Measurements from ENCODE around the gene LCA5L. TPM values are rescaled to one million over a fixed set of nuclear protein-coding genes. Genes with fewer than 3 reads are reported as not detected.

The LCA5L gene
- total RNA-seq, 1 donor from 2014 or later, result not detected

DNA sequence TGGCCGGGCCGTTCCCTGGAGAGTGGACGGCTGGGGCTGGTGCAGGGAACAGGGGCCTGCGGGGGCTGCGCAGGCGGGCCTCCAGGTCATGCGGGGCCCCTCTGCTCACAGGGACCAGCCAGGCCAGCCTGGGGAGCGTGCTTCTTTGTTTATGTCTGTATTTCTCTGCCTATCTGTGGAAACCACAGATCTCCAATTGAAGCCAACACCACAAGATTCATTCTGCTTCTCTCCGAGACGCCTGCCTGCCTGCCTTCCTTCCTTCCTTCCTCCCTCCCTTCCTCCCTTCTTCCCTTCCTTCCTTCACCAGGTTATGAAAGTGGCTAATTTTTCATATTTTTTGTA, 56.8 kb downstream of the LCA5L start:
- Mint-ChIP-seq H3K9me3 (ENCODE audit: unreplicated experiment) (peaks cover 4% of the 10 kb centered on the region), H3K27ac (ENCODE audit: unreplicated experiment) (no peak overlapping the region), H3K36me3 (ENCODE audit: unreplicated experiment) (no peaks in the 10 kb centered on the region), H3K4me1 (ENCODE audit: low read depth, unreplicated experiment) (peaks cover 7% of the 10 kb centered on the region), H3K4me3 (ENCODE audit: unreplicated experiment) (peak overlapping the region; percentile 76), H3K27me3 (ENCODE audit: unreplicated experiment) (peaks cover 3% of the 10 kb centered on the region)
- TF ChIP-seq, protein P1, sequence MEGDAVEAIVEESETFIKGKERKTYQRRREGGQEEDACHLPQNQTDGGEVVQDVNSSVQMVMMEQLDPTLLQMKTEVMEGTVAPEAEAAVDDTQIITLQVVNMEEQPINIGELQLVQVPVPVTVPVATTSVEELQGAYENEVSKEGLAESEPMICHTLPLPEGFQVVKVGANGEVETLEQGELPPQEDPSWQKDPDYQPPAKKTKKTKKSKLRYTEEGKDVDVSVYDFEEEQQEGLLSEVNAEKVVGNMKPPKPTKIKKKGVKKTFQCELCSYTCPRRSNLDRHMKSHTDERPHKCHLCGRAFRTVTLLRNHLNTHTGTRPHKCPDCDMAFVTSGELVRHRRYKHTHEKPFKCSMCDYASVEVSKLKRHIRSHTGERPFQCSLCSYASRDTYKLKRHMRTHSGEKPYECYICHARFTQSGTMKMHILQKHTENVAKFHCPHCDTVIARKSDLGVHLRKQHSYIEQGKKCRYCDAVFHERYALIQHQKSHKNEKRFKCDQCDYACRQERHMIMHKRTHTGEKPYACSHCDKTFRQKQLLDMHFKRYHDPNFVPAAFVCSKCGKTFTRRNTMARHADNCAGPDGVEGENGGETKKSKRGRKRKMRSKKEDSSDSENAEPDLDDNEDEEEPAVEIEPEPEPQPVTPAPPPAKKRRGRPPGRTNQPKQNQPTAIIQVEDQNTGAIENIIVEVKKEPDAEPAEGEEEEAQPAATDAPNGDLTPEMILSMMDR (IDR thresholded peaks at IDR 0.05; ENCODE audit: partially characterized antibody, unreplicated experiment), result no peak
- no peak for DNase-seq

DNA sequence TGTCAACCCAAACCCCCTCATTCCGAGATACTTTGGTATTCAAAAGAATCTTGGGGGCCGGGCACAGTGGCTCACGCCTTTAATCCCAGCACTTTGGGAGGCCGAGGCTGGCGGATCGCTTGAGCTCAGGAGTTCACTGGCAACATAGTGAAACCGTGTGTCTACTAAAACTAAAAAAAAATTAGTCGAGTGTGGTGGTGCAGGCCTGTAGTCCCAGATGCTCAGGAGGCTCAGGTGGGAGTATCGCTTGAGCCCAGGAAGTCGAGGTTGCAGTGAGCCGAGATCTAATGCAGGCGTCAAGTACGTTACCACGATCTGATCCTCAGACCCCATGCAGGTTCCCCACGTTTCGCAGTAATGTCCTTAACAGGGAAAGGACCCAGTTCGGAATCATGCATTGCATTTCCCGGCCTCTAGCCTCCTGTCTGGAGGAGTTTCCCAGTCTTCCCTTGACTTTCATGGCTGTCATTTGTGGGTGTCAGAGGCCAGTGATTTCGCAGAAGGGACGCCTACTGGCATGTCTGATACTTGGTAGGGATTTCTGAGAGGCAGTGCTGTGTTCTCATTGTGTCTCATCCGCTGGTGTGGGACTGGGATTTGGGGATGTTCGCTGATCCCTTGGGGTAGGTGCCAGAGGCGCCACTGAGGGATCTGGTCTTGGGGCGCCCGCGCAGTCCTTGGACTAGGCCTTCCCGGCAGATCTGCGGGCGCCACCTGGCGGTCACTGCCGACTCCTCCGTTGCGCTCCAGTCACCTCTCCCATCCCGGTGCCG, 57.4 kb downstream of the LCA5L start:
- Mint-ChIP-seq H3K27me3 (ENCODE audit: unreplicated experiment) (peaks cover 3% of the 10 kb centered on the region), H3K4me1 (ENCODE audit: low read depth, unreplicated experiment) (peaks cover 7% of the 10 kb centered on the region), H3K27ac (ENCODE audit: unreplicated experiment) (peak overlapping the region; percentile 2), H3K9me3 (ENCODE audit: unreplicated experiment) (peaks cover 4% of the 10 kb centered on the region), H3K4me3 (ENCODE audit: unreplicated experiment) (peak overlapping the region; percentile 79), H3K36me3 (ENCODE audit: unreplicated experiment) (no peaks in the 10 kb centered on the region)
- TF ChIP-seq, protein P1 (IDR thresholded peaks at IDR 0.05; ENCODE audit: partially characterized antibody, unreplicated experiment), result peak; percentile 94
- peak; percentile 93 for DNase-seq

DNA sequence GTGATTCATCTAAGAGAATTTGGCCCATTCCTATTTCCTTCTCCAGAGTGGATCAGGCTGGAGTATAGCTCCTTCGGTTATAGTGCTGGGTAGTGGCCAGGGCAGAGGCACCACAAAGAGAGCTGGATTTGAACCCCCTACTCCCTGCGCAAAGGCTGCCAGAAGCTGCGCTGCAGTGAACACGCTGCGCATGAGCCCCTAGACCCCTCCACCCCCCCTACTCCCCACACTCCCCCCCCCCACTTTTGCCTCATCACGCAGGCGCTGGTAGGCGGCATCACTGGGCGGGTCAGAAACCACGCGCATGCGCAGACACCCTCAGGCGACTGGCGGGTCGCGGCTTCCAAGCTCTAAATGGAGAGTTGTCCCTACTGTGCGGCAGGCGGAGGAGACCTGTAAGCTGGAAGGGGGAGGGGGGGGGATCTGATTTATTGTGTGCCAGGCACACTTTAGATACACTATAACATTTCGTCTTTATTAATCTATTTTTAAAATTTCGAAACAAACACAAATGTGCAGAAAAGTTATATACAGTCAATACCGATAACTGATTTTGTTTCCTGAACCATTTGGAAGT, 58.0 kb downstream of the LCA5L start:
- TF ChIP-seq, protein P1 (IDR thresholded peaks at IDR 0.05; ENCODE audit: partially characterized antibody, unreplicated experiment), result no peak
- Mint-ChIP-seq H3K4me3 (ENCODE audit: unreplicated experiment) (peak overlapping the region; percentile 79), H3K27me3 (ENCODE audit: unreplicated experiment) (peaks cover 3% of the 10 kb centered on the region), H3K27ac (ENCODE audit: unreplicated experiment) (peak overlapping the region; percentile 18), H3K36me3 (ENCODE audit: unreplicated experiment) (no peaks in the 10 kb centered on the region), H3K9me3 (ENCODE audit: unreplicated experiment) (peaks cover 4% of the 10 kb centered on the region), H3K4me1 (ENCODE audit: low read depth, unreplicated experiment) (peaks cover 7% of the 10 kb centered on the region)
- DNase-seq, result peak; percentile 96

DNA sequence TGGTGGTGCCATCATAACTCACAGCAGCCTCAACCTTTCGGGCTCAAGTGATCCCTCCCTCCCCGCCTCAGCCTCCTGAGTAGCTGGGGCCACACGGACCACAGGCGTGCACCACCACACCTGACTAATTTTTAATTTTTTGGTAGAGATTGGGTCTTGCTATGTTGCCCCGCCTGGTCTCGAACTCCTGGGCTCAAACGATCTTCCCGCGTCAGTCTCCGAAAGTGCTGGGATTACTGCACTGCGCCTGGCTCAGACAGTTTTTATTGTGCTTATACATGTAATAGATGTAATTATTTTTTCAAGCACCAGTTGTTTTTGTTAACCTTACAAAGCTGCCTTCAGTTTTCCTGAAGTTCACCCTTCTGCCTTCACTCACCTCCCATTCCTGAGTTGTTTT, 58.7 kb downstream of the LCA5L start:
- no peak for DNase-seq
- no peak overlapping the region for H3K4me3 Mint-ChIP-seq (ENCODE audit: unreplicated experiment)
- peaks cover 10% of the 10 kb centered on the region for H3K4me1 Mint-ChIP-seq (ENCODE audit: low read depth, unreplicated experiment)
- H3K27me3 Mint-ChIP-seq (ENCODE audit: unreplicated experiment), result peaks cover 3% of the 10 kb centered on the region
- no peaks in the 10 kb centered on the region for H3K36me3 Mint-ChIP-seq (ENCODE audit: unreplicated experiment)
- TF ChIP-seq, protein P1 (IDR thresholded peaks at IDR 0.05; ENCODE audit: partially characterized antibody, unreplicated experiment), result no peak
- peak overlapping the region; percentile 18 for H3K27ac Mint-ChIP-seq (ENCODE audit: unreplicated experiment)
- H3K9me3 Mint-ChIP-seq (ENCODE audit: unreplicated experiment), result peaks cover 5% of the 10 kb centered on the region

DNA sequence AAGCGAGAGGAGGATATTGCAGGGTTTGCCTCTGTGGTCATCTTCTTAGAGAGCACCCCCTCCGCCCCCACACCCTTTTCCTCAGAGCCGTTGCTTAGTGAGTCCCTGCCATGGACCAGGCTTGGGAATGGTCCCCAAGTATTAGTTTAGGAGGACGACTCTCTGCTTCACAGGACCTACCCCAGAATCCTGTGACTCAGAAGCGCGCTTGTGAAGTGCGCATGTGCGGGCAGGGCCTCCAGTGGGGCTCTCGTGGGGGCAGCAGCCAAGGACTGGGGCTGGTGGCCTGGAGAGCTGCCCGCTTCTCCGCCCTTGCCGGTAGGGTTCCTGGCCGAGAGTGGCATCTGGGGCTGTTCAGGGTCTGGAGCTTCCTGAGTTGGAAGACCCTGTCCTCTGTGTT, 59.4 kb downstream of the LCA5L start:
- H3K27me3 Mint-ChIP-seq (ENCODE audit: unreplicated experiment), result peaks cover 3% of the 10 kb centered on the region
- DNase-seq, result no peak
- no peak overlapping the region for H3K27ac Mint-ChIP-seq (ENCODE audit: unreplicated experiment)
- peaks cover 10% of the 10 kb centered on the region for H3K4me1 Mint-ChIP-seq (ENCODE audit: low read depth, unreplicated experiment)
- TF ChIP-seq, protein P1 (IDR thresholded peaks at IDR 0.05; ENCODE audit: partially characterized antibody, unreplicated experiment), result no peak
- H3K9me3 Mint-ChIP-seq (ENCODE audit: unreplicated experiment), result peaks cover 5% of the 10 kb centered on the region
- H3K36me3 Mint-ChIP-seq (ENCODE audit: unreplicated experiment), result no peaks in the 10 kb centered on the region
- H3K4me3 Mint-ChIP-seq (ENCODE audit: unreplicated experiment), result no peak overlapping the region

Data from glutamatergic neuron (in vitro differentiated cells).